A549 (cell line): ENCODE data around the gene PPP1R37.

ENCODE experiments used
- CHD4 ChIP-seq: fragments of 200-600 bp; sonication (generic); IDR thresholded peaks from 2 replicates; pipeline ENCODE4 v1.6.1; 2016; ENCODE audit warnings: antibody characterized with exemption, mild to moderate bottlenecking, borderline replicate concordance
- MYC ChIP-seq: IDR thresholded peaks from 2 replicates; pipeline ENCODE4 v1.6.1; 2012; ENCODE audit warnings: mild to moderate bottlenecking, inconsistent platforms, low read length, improper control_type of control experiment, borderline replicate concordance
- REST ChIP-seq: fragments of 200-600 bp; sonication (generic); IDR thresholded peaks from 2 replicates; pipeline ENCODE4 v1.6.1; 2016; ENCODE audit warnings: antibody characterized with exemption, mild to moderate bottlenecking, moderate library complexity
- RFX5 ChIP-seq: fragments of 450-650 bp; IDR thresholded peaks from 2 replicates; pipeline ENCODE4 v1.7.1; 2014; ENCODE audit warnings: antibody characterized with exemption, mild to moderate bottlenecking, moderate library complexity

DNA sequence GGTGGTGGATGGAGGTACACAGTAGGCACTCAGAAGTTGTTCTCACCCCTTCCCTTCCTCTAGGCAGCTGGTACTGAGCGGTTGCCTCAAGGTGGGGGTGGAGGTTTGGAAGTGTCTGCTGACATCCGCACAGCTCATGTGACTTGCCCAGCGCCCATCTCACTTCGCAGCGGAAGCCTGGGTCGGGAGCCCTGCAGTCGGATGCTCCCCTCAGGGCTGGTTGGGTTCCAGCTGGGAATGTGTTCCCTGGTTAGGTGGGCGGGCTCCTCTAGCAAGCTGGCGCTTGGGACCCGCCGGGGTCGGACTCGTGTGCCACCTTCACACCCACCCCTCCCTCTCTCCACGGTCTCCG is 10.2 kb downstream of the PPP1R37 start:
- TF ChIP-seq REST, result no peak
- no peak for TF ChIP-seq RFX5
- TF ChIP-seq CHD4, result no peak
- no peak for TF ChIP-seq MYC
